Astrocyte (in vitro differentiated cells and primary cell): ENCODE data around the gene SMARCB1. TPM values are rescaled to one million over a fixed set of nuclear protein-coding genes. Genes with fewer than 3 reads are reported as not detected.

Source experiments
- DNase-seq: peaks from one replicate; pipeline ENCODE4 v3.0.0-alpha.2; 2010; ENCODE audit warnings: low read depth
- FAIRE-seq: peaks from 2 replicates; lab custom pipeline; 2011; peaks lifted over from hg19 to GRCh38; lab: Jason Lieb, UNC
- H2AFZ ChIP-seq: 2 replicates; pipeline ENCODE4 v1.6.0; 2012; ENCODE audit warnings: low read depth, low read length, inconsistent platforms
- H3K27ac ChIP-seq: 2 replicates; pipeline ENCODE4 v1.5.1; 2011; ENCODE audit warnings: low read depth, low read length, inconsistent platforms
- H3K27me3 ChIP-seq: 2 replicates; pipeline ENCODE4 v1.6.0; 2011; ENCODE audit warnings: low read length, inconsistent platforms; ENCODE audit not compliant: insufficient read depth
- H3K36me3 ChIP-seq: 2 replicates; pipeline ENCODE4 v1.5.1; 2011; ENCODE audit warnings: low read length, inconsistent platforms; ENCODE audit not compliant: insufficient read depth
- H3K4me1 ChIP-seq: 2 replicates; pipeline ENCODE4 v1.5.1; 2011; ENCODE audit warnings: low read length, inconsistent platforms; ENCODE audit not compliant: insufficient read depth
- H3K4me2 ChIP-seq: 2 replicates; pipeline ENCODE4 v1.6.0; 2012; ENCODE audit warnings: low read length, inconsistent platforms
- H3K4me3 ChIP-seq: 2 replicates; pipeline ENCODE4 v1.5.1; 2011; ENCODE audit warnings: low read depth, mild to moderate bottlenecking, low read length, inconsistent platforms; ENCODE audit not compliant: insufficient read depth
- H3K79me2 ChIP-seq: 2 replicates; pipeline ENCODE4 v1.6.0; 2012; ENCODE audit warnings: mild to moderate bottlenecking, low read length, inconsistent platforms; ENCODE audit not compliant: insufficient read depth
- H3K9ac ChIP-seq: 2 replicates; pipeline ENCODE4 v1.6.0; 2012; ENCODE audit warnings: mild to moderate bottlenecking, low read length, inconsistent platforms
- H3K9me3 ChIP-seq: 2 replicates; pipeline ENCODE4 v1.5.1; 2012; ENCODE audit warnings: low read depth, mild to moderate bottlenecking, low read length, inconsistent platforms; ENCODE audit not compliant: insufficient read depth
- H4K20me1 ChIP-seq: 2 replicates; pipeline ENCODE4 v1.6.0; 2012; ENCODE audit warnings: low read length, inconsistent platforms; ENCODE audit not compliant: insufficient read depth
- H3K27ac Mint-ChIP-seq: one replicate; pipeline ENCODE4 v1.8.0; 2021; ENCODE audit warnings: mild to moderate bottlenecking, mixed read lengths; ENCODE audit not compliant: unreplicated experiment
- H3K27me3 Mint-ChIP-seq: one replicate; pipeline ENCODE4 v1.8.0; 2021; ENCODE audit warnings: low read depth, mixed read lengths; ENCODE audit not compliant: unreplicated experiment
- H3K36me3 Mint-ChIP-seq: one replicate; pipeline ENCODE4 v1.8.0; 2021; ENCODE audit warnings: low read depth, mixed read lengths; ENCODE audit not compliant: unreplicated experiment
- H3K4me1 Mint-ChIP-seq: one replicate; pipeline ENCODE4 v1.8.0; 2021; ENCODE audit warnings: low read depth, mixed read lengths; ENCODE audit not compliant: unreplicated experiment
- H3K4me3 Mint-ChIP-seq: one replicate; pipeline ENCODE4 v1.8.0; 2021; ENCODE audit warnings: mild to moderate bottlenecking, moderate library complexity, mixed read lengths; ENCODE audit not compliant: unreplicated experiment
- H3K9me3 Mint-ChIP-seq: one replicate; pipeline ENCODE4 v1.8.0; 2021; ENCODE audit warnings: mild to moderate bottlenecking, mixed read lengths; ENCODE audit not compliant: unreplicated experiment
- CTCF ChIP-seq: IDR thresholded peaks from 2 replicates; pipeline ENCODE4 v1.5.1; 2011; ENCODE audit warnings: low read depth, mild to moderate bottlenecking, inconsistent platforms, low read length, moderate library complexity; ENCODE audit not compliant: insufficient read depth
- EZH2 ChIP-seq: IDR thresholded peaks from 2 replicates; pipeline ENCODE4 v1.6.1; 2012; ENCODE audit warnings: mild to moderate bottlenecking, low read length, inconsistent platforms; ENCODE audit not compliant: insufficient read depth
- total RNA-seq: library from RNA; stranded (reverse); gene quantifications from 2 replicates; pipeline ENCODE4 v1.2.1, GENCODE V29; 2021

Gene SMARCB1
- total RNA-seq, 1 donor from 2014 or later = 91.3 TPM

GRCh38 chr22:23752090-23752691 lies 34.6 kb upstream of the SMARCB1 start:
- no peak overlapping the region for H3K4me2 ChIP-seq
- peaks cover 6% of the 10 kb centered on the region for H4K20me1 ChIP-seq
- no peaks in the 10 kb centered on the region for H3K9me3 Mint-ChIP-seq
- H3K4me1 ChIP-seq = peaks cover 3% of the 10 kb centered on the region
- FAIRE-seq = no peak
- no peaks in the 10 kb centered on the region for H3K36me3 Mint-ChIP-seq
- peaks cover 4% of the 10 kb centered on the region for H3K4me1 Mint-ChIP-seq
- H3K27me3 Mint-ChIP-seq = no peaks in the 10 kb centered on the region
- no peak overlapping the region for H2AFZ ChIP-seq
- H3K9ac ChIP-seq = no peak overlapping the region
- H3K9me3 ChIP-seq = no peaks in the 10 kb centered on the region
- no peak overlapping the region for H3K27ac Mint-ChIP-seq
- H3K27me3 ChIP-seq = no peaks in the 10 kb centered on the region
- no peak for TF ChIP-seq EZH2
- no peaks in the 10 kb centered on the region for H3K36me3 ChIP-seq
- DNase-seq = no peak
- peak overlapping the region; percentile 79 for H3K4me3 Mint-ChIP-seq
- no peak overlapping the region for H3K27ac ChIP-seq
- H3K4me3 ChIP-seq = no peak overlapping the region
- peaks cover 11% of the 10 kb centered on the region for H3K79me2 ChIP-seq

- FAIRE-seq (no peak), DNase-seq (no peak)
- no peaks in the 10 kb centered on the region for H3K36me3 Mint-ChIP-seq
- no peak overlapping the region for H3K27ac Mint-ChIP-seq
- H3K4me3 Mint-ChIP-seq = peak overlapping the region; percentile 60
- H3K4me1 Mint-ChIP-seq = peaks cover 4% of the 10 kb centered on the region
- Histone ChIP-seq H3K79me2 (peaks cover 10% of the 10 kb centered on the region), H3K4me1 (peaks cover 3% of the 10 kb centered on the region), H4K20me1 (peaks cover 6% of the 10 kb centered on the region), H3K4me2 (no peak overlapping the region), H3K4me3 (no peak overlapping the region), H2AFZ (no peak overlapping the region), H3K9me3 (no peaks in the 10 kb centered on the region), H3K27me3 (no peaks in the 10 kb centered on the region), H3K9ac (no peak overlapping the region), H3K36me3 (no peaks in the 10 kb centered on the region), H3K27ac (no peak overlapping the region)
- H3K9me3 Mint-ChIP-seq = no peaks in the 10 kb centered on the region
- no peak for TF ChIP-seq CTCF
- TF ChIP-seq EZH2 = no peak
- no peaks in the 10 kb centered on the region for H3K27me3 Mint-ChIP-seq
Observed at GRCh38 chr22:23752750-23753149, 34.0 kb upstream of the SMARCB1 start.

GRCh38 chr22:23753385-23753784 lies 33.4 kb upstream of the SMARCB1 start:
- no peak overlapping the region for H3K4me3 Mint-ChIP-seq
- Histone ChIP-seq H3K79me2 (peaks cover 4% of the 10 kb centered on the region), H3K36me3 (no peaks in the 10 kb centered on the region), H3K4me2 (no peak overlapping the region), H3K27me3 (no peaks in the 10 kb centered on the region), H2AFZ (no peak overlapping the region), H3K9me3 (no peaks in the 10 kb centered on the region), H4K20me1 (no peaks in the 10 kb centered on the region), H3K4me3 (no peak overlapping the region), H3K4me1 (peaks cover 3% of the 10 kb centered on the region), H3K9ac (no peak overlapping the region), H3K27ac (no peak overlapping the region)
- DNase-seq (no peak), FAIRE-seq (no peak)
- peaks cover 4% of the 10 kb centered on the region for H3K4me1 Mint-ChIP-seq
- no peaks in the 10 kb centered on the region for H3K36me3 Mint-ChIP-seq
- TF ChIP-seq CTCF (no peak), EZH2 (no peak)
- no peak overlapping the region for H3K27ac Mint-ChIP-seq
- no peaks in the 10 kb centered on the region for H3K27me3 Mint-ChIP-seq
- no peaks in the 10 kb centered on the region for H3K9me3 Mint-ChIP-seq
